GM12874 (cell line): ENCODE results near the gene MAP7D1.

ENCODE experiments used
- TF ChIP-seq, protein P1 (sequence below): IDR thresholded peaks from 2 replicates; pipeline ENCODE4 v1.5.1; 2011; ENCODE audit warnings: low read depth, mild to moderate bottlenecking, control low read depth, low read length, moderate library complexity; ENCODE audit not compliant: insufficient read depth

MAP7D1 gene

DNA sequence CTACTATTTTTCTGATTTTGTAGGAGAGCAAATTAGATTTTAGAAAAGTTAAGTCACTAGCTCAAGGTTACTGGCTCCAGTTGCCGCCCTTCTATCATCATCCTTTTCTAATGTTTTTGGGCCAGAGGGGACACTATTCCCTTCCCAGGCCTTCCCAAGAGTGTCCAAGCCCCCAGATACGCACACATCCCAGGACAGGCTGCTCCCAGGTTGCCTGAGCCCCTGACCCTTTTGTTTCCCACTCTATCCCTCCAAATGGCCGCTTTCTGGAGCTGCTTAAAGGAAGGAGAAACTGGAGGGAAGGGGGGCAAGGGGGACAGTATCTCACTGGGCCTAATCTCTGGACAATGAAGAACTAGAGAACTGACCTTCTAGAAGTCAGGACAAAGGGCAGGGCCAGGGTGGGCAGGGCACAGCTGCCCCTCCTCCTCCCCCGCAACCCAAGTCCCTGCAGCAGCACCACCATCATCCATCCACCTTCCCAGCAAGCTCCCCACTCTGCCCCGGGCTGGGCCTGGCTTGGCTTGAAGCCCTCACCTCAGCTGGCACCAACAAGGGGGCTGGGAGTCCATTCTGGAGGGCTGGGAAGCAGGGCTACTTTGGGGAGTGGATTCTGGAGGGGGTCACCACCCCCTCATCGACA is 1.1 kb upstream of the MAP7D1 start:
- TF ChIP-seq, protein P1, sequence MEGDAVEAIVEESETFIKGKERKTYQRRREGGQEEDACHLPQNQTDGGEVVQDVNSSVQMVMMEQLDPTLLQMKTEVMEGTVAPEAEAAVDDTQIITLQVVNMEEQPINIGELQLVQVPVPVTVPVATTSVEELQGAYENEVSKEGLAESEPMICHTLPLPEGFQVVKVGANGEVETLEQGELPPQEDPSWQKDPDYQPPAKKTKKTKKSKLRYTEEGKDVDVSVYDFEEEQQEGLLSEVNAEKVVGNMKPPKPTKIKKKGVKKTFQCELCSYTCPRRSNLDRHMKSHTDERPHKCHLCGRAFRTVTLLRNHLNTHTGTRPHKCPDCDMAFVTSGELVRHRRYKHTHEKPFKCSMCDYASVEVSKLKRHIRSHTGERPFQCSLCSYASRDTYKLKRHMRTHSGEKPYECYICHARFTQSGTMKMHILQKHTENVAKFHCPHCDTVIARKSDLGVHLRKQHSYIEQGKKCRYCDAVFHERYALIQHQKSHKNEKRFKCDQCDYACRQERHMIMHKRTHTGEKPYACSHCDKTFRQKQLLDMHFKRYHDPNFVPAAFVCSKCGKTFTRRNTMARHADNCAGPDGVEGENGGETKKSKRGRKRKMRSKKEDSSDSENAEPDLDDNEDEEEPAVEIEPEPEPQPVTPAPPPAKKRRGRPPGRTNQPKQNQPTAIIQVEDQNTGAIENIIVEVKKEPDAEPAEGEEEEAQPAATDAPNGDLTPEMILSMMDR: no peak

DNA sequence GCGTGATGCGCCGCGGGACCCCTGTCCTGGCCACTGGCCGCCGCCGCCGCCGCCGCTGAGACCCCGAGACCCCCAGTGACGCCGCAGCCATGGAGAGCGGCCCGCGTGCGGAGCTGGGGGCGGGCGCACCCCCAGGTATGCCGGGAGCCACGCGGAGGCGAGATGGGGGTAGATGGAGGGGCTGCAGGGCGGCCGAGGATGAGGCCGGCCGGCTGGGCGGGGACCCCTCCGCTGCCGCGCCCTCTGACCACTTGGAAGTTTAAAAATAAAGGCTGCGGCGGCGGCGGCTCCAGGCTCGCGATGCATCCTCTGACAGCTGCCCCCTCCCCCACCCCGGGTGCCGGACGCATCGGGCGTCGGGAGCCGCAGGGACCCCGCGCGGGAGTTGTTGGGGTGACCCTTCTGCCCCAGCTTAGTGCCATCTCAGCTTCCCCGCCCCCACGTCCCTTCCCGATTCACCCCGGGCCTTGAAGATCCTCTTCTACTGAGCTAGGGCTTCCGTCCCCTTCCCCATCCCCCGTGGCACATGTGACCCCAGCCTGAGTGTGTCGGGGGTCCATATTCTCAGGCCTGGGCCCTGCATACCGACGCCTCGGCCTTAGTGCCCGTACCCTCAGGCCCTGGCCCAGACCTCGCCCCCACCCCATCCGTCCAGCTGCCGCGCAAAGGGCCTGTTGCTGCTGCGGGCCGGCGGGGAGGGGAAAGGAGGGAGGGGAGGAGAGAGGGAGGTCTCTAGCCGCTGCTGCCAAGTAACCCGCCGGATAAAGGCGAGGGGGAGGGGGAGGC is 562 bp downstream of the MAP7D1 start:
- TF ChIP-seq, protein P1: no peak

DNA sequence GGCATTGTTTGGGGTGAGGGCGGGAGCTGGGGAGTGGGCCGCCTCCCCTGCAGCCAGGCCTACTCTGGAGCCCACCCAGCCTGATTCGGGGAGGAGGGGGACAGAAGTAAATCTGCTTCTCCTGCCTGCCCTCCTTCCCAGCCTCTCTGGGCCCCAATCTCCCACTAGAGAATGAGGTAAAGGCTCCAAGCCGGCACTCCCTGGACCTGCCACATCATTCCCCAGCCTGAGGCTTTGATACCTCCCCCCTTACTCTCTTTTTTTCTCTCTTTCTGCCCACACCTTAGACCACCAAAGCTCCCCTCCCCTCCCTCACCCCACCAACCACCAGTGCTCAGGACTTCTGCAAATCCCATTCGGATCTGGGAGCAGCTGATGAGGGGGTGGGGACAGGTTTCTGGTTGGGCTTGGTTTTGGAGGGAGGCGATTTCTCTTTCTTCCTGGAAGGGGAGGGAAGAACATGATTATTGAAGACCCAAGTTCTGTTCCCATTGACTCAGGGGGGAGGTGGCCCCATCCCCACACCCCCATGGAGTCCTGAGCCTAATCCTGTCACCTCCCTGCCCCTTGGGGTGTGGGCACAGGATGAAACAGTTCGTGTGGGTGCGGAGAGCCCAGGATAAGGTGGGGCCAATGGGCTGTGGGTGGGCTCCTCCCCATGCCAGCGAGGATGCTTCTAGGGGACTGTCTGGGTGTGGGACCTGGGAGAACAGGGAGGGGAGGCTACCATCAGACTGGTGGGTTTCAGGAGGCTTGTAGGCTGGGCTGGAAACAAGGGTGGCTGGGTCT is 1.3 kb downstream of the MAP7D1 start:
- TF ChIP-seq, protein P1: no peak

DNA sequence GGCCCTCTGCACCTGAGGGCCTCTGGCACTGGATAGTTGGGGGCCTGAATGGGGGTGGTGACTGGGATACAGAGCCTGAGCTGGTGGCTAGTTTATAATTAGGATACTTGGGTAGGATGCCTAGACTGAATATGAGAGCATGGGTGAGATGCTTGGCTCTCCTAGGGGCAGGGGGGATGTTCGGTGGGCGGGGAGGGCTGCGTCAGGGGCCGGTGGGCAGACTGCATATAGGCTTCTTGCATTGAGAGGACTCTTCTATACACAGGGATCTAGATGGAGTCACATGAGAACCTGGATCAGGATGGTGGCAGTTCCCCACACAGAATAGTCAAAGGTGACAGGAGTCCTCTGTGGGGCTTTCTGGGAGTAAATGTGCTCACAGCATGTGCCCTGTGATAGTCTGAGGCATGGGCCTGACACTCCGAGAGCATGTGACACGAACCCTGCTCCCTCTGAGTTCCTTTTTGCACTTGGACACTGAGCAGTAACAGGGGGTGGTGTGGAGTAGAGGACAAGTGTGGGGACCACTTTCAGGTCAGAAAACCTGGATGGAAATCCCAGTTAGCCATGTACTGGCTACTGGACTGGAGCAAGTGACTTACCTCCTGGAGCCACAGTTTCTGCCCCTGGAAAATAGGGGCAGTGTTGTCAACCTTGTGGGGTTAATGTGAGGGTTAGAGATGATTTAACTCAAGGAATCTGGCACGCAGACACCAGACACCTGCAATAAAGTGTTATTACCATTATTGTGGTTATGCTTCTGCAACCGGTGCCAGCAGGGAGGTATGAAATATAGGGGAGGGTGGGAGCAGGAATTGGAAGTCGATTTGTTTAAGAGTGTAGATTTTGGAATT is 2.2 kb downstream of the MAP7D1 start:
- TF ChIP-seq, protein P1: no peak

DNA sequence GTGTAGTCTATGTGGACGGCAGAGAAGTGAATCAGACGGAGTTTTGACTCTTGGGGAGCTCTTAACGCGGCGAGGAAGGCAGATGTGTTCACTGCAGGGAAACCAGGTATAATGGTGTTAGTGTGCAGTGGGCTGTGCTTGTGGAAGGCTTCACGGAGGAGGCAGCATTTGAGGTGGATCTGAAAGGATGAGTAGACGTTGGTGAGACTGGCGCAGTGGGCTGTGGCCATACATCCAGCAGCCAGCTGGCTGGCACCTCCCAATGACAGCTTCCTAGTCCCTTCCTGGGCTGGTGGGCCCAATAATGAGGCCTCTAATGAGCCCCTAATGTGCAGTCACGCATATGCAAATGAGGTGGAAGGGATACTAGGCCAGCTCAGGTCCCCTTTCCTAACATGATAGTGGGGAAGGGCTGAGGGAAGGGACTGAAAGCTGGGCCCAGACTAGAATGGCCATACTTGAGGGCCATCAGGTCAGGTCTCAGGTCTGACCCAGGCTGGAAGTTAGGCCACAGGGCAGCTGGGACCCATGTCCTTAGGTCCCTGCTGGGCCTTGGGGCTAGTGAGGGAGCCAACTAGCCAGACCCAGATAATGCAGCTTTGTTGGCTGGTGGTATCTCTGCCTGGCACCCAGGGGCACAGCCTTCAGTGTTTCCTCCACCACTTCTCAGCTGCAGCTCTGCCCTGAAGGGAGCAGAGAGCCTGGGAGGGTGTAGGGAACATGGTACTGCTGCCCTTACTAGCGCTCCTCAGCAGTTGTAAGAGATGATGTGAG is 3.8 kb downstream of the MAP7D1 start:
- TF ChIP-seq, protein P1: no peak

DNA sequence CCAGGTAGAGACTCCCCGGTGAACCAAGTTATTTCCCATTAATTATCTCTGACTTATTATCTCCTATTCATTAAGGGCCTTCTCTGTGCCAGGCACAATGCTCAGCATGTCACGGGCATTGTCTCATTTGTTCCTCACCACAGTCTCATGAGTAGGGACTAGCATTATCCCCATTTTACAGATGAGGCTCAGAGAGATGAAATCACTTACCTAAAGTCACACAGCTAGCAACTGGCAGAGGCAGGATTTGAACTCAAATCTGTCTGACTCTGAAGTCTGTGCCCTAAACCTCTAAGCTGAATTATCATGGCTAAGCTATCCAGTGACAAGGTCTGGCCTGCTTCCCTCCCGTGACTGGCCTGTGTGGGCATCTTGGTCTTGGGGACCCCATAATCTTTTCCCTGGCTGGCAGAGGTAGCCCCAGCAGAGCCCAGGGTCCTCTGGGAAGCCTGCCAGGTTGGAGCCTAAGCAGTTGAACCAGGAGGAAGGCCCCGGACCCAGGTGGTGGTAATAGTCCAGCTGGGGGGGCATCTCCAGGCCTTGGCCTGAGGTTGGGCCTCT is 4.5 kb downstream of the MAP7D1 start:
- TF ChIP-seq, protein P1: no peak
